NCI-H1436 (cell line): ENCODE data around the gene PRICKLE1.

Source experiments
- DNase-seq: peaks from one replicate; lab custom pipeline; 2025; lab: John Stamatoyannopoulos, UW

Gene PRICKLE1

DNA sequence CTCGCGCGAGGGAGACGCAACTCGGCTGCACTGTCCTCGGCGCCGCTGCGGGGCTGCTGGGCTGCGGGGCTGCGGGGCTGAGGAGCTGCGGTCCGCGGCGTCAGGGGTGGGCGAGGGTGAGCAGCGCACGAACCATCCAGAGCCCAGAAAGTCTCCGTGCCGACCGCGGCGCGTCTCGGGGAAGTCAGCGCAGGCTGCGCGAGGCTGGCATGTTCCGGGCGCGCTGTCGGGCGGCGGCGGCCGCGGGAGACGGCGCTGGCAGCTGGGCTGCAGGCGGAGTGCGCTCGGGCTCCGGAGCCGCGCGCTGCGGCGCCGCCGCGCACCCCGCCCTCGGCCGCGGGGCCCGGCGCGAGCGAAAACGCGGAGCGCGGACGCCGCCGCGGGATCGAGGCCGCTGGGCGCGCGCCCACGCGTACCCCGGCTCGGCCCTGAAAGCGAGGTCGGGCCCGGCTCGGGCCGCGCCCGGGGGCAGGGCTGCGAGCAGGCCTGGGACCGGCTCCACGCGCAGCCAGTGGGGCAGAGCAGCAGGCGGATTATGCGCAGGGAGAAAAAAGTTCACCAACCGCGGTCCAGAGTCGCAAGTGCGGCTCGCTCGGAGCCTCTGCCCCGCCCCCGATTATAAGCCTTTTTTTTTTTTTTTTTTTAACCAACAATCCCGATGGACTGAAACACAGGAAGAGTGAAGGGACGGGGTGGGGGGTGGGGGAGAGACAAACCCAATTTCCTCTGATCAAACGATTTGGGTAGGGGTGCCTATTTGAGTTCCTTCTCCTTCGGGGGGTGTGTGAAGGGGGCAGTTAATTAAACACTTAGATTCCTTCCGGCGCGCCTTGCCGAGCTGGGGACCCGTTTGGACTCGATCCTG is at the start of gene PRICKLE1:
Gene PRICKLE1 (minus strand): TSS at position 282 of the 865 bp plus-strand sequence. CDS start 117,230 bp downstream, outside the sequence.
- DNase-seq = no peak

DNA sequence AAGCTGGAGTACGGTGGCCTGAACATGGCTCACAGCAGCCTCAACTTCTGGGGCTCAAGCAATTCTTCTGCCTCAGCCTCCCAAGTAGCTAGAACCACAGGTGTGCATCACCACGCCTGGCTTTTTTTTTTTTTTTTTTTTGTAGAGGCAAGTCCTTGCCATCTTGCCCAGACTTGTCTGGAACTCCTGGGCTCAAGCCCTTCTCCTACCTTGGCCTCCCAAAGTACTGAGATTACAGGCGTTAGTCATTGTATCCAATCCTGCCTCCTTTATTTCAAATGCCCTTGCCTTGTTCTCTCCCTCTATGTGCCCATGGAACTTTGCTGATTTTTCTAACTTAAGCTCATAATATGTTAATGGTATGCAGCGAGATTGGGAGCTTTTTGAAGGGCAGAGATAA is 49.2 kb upstream of the PRICKLE1 start:
- DNase-seq = no peak

- DNase-seq = no peak
Measured at GRCh38 chr12:42638011-42638410, 48.5 kb upstream of the PRICKLE1 start.

DNA sequence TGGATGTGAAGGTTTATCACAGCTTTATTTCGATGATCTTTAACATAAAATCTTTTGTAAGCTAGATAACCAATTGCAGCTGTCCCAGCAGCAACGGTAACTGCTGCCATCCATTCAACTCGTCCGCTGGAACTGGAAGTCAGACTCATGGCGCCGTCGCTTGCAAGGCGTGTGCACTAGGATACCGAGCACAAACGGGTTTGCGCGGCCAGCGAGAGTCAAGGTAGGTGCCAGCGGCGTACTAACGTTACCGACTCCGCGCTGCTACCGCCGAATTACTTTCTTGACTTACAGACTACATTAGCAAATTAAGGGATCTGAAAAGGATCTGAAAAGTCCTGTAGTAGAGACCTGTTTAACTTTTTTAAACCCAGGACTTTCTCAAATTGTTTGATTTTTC is 47.4 kb upstream of the PRICKLE1 start:
- no peak for DNase-seq

DNA sequence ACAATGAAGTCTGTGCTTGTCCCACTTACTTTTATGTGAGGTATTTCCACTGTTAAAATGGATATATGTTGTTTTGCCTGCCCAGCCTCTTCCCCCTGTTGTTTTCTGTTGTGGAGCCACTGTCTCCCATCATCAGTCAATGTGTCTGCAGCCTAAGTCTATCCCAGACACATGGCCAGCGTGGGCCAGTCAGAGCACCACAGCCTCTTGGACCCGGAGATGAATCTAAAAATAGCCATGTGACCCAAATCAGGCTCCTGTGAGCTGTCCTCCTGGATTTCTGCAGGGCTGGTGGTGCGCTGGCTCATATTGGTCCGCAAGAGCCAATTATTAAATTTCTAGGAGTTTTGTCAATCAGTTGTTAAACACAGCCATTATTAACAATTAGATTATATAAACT is 44.0 kb upstream of the PRICKLE1 start:
- no peak for DNase-seq

DNA sequence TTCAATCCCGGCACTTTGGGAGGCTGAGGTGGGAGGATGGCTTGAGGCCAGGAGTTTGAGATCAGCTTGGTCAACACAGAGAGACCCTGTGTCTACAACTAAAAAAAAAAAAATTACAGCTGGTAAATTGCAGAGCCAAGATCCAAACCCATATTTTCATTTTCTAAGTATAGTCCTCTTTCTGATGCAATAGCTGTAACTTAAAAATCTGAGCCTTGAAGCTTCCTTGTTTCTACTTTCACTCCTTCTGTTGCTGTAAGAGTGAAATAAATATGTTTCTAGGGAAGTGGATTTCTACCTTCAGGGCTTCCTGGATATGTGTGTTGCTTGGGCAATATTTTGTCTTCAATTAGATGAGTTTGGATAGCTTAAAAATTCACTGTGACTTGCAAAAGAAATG is 42.0 kb upstream of the PRICKLE1 start:
- DNase-seq = no peak

DNA sequence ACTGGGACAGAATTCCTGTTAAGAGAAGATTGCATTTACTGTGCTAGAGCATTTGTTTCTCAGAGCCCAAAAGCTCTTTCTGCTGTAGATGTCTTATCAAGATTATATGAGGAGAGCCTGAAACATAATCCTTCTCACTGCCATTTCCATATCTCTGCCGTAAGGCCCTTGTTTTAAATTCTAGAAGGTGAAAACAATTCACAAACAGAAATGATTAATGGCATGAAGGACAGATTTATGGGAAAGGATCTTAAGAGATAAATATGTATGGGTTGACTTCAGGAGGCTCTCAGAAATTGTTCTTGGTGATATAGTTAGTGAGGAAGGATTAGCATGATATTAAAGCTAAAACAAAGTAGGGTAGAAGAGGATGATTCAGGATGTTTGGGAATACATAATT is 40.8 kb upstream of the PRICKLE1 start:
- no peak for DNase-seq

GRCh38 chr12:42627151-42627550 is 37.6 kb upstream of the PRICKLE1 start:
- DNase-seq = no peak

DNA sequence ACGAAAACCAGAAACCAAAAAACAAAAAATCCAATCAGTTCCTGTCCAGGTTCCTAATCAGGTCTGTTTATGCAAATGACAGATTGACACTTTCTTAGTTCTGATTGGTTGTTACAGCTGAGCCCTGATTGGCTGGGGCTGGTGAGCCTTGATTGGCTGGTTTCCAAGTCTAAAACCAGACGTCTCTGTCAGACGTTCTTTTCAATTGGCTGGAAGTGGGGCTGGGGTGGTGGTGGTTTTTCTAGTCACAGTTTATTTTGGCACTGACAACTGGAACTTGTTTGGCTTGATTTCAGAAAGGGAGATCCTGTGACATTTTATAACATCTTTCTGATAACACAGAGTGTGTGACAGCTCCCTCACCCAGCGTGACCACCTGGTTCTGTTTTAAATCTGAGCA is 36.1 kb upstream of the PRICKLE1 start:
- no peak for DNase-seq

GRCh38 chr12:42617622-42618021 is 28.1 kb upstream of the PRICKLE1 start:
- no peak for DNase-seq

GRCh38 chr12:42615006-42615405 is 25.5 kb upstream of the PRICKLE1 start:
- no peak for DNase-seq

DNA sequence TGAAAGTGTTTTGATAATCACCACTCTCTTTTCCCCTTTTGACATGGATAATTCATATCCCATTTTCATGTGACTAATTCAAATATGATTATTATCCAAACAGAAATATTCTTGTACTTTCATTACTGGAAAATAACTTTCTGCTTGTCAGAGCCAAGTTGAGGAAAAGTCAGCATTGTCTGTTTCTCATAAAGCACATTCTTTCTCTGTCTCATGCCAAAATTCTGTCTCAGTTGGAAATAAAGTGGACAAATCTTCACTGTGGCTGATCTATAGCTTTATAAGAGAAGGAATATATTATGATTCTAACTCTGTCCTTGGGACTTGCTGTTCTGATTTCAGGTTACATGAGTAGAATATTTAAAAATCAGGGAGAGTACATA is 22.7 kb upstream of the PRICKLE1 start:
- DNase-seq = no peak

DNA sequence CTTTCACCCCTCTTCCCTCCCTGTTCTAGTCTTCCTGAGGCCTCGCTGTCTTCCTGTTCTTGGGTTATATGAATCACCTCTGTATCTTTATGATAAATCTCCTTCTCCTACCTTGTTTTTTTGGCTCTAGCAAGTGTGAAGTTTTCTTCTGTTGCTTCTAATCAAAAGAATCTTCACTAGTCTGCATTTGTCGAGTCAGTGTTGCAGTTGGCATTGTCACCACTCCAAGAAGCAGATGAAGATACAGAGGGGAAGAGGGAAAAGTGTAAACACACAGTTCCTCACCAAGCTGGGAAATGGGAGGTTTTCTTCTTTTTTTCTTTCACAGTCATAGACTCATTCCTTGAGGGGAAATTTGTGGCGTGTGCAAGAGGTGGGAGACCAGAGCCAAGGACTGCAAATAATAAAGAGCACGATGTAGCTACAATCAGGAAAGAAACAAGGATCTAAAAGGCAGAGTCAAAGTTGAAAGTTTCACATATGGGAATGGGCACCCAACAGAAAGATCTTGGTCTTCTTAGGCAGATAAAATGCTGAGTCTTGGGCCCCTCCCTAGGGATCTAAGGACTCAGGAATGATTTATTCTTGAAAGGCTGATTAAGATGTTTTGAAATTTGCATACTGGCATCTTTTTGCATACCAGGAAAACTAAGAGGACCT is 22.2 kb upstream of the PRICKLE1 start:
- DNase-seq = no peak

DNA sequence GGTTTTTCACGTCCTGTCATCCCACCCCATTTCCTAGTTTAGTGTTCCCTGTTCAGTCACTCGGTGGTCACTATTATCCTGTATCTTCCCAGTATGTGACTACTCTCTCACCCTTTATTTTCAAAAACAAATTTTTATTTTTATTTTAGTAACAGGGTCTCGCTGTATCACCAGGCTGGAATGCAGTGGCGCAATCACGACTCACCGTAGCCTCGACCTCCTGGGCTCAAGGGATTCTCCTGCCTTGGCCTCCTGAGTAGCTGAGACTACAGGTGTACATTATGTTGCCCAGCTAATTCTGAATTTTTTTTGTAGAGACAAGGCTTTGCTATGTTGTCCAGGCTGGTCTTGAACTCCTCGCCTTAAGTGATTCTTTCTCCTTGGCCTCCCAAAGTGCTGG is 20.1 kb upstream of the PRICKLE1 start:
- no peak for DNase-seq

DNA sequence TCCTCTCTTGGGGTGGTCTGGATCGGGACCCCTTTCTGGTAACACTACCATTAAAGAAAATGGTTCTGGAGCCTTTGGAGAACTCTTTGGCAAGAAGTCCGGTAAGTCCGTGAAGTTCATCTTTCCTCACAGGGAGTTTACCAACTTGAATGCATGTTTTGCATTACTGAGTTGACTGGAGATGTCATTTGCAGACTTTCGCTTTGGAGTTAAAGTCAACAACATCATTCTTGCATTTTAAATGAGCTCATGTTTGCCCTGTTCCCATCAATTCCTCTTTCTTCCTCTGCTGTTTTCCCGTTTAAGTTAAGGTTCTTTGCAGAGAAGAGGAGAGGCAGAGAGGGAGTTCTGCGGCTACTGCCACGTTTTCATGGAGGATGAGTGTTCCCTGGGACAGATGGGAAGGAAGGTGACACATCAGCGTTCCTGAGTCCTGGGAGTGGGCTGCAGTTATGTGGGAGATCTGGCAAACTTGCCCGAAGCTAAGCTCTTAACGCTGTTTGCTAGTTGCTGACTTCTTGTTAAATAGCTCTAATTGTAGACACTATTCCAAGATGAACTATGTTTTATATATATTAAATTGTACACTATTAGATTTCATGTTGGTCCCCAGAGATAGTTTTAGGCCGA is 18.8 kb upstream of the PRICKLE1 start:
- no peak for DNase-seq

DNA sequence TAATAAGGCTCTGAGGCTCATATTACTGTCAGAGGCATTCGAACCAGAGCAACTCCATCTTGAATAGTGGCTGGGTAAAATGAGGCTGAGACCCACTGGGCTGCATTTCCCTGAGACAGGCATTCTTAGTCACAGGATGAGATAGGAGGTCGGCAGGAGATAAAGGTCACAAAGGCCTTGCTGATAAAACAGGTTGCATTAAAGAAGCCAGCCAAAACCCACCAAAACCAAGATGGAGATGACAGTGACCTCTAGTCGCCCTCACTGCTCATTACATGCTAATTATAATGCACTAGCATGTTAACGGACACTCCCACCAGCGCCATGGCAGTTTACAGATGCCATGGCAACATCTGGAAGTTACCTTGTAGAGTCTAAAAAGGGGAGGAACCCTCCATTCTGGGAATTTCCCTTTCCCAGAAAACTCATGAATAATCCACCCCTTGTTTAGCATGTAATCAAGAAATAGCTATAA is 18.1 kb upstream of the PRICKLE1 start:
- DNase-seq = no peak

DNA sequence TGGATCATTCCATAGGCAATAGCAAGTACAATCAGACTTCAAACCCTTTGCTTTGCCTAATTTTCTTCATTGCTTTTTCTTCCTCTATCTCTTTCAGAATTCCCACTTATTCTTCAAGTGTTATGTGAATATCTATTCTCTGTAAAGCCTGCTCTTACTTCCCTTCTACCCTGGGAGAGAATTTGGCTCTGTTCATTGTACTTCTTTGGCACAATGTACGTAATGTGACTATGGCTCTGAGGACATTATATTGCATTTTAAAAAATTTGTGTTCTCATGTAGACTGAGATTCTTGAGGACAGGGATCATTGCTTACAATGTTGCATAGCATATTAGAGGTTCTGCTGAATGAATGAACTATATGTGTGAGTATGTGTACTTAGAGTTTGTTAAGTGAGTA is 16.9 kb upstream of the PRICKLE1 start:
- no peak for DNase-seq

DNA sequence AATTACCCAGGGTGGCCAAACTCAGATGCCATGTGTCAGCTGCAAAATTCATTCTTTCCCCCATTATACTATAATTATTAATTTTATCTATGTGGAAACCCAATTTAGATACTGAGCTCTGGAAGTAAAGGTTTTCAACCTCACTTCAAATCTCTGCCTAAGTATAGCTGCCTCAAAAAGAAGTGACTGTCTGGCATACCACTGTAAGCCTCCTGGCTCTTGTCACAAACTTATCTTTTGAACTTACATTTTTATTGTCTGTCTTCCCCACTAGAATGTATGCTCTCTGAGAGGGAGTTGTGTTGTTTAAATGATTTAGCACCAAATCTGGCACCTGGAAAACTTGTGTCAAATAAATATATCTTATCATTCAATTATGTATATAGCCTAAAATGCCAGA is 16.1 kb upstream of the PRICKLE1 start:
- no peak for DNase-seq

DNA sequence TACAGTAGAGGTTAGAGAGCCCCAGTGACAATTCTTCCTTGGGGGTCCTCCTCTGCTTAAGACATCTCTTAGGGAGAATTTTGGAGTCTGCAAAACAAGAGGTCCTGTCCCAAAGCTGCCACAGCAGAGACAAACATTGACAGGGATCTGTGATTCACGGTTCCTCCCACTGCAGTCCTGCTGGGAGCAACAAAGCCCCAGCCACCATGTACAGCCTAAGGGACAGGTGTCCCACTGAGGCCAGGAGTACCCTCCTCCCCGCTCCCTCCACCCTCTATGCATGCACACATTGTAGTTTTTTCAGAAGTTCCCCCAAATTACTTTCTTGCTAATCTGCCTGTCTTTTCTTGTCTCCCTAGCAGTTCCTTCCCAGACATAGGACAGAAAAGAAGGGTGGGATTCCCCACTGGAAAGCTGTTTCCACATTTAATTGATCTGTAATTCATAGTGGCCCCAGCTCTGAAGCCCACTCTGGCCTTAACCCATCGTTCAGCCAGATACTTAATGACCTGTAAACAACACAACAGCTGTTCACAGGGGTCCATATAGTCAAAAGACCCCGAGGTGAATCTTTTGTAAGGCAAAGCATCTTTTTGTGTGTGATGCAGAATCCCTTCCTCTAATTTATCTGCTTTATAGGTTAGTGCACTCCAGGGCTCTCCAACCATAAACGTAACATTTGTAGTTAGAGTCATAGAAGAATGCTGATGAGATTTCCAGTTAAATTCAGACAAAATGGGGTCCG is 13.9 kb upstream of the PRICKLE1 start:
- no peak for DNase-seq

- DNase-seq = no peak
Measured at GRCh38 chr12:42593874-42594273, 4.3 kb upstream of the PRICKLE1 start.

DNA sequence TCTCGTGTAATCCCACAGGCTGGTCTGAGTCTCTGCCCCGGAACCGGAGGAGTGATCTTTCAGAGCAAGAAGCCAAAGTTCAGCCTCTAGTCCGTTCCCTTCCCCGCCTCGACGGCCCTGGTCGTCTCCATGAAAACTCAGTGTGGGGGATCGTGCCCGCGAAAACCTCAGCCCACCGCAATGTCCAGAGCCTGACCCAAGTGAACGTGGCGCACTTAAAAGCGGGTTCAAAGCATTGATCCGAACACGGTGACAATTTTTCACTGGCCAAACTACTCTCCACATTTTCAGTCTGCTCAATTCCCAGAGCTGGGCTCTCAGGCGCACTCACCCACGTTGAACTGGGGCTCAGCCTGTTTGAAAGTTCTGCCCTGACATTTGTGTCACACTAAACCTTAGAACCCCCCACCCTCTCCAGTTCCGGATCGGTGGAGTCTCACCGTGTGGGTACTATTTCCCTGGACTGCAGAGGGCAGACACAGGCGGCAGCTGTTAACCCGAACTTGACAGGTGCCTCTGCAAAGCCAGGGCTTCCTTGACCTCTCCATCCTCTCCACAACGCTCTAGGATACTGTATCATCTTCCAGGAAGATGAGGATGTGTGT is 886 bp upstream of the PRICKLE1 start:
- DNase-seq = no peak
